Cerebellar nuclear complex (tissue), 1 donor: ENCODE measurements around the gene SETMAR.
"Not testable (repeated sequence)": the region's sequence is repeated elsewhere in the genome, so short reads cannot be mapped to it uniquely, and the experiment has no call there.

ENCODE experiments used
- DNase-seq, 2 experiments: peaks; one replicate each; lab custom pipeline; 2025; lab: John Stamatoyannopoulos, UW

Gene SETMAR

DNA sequence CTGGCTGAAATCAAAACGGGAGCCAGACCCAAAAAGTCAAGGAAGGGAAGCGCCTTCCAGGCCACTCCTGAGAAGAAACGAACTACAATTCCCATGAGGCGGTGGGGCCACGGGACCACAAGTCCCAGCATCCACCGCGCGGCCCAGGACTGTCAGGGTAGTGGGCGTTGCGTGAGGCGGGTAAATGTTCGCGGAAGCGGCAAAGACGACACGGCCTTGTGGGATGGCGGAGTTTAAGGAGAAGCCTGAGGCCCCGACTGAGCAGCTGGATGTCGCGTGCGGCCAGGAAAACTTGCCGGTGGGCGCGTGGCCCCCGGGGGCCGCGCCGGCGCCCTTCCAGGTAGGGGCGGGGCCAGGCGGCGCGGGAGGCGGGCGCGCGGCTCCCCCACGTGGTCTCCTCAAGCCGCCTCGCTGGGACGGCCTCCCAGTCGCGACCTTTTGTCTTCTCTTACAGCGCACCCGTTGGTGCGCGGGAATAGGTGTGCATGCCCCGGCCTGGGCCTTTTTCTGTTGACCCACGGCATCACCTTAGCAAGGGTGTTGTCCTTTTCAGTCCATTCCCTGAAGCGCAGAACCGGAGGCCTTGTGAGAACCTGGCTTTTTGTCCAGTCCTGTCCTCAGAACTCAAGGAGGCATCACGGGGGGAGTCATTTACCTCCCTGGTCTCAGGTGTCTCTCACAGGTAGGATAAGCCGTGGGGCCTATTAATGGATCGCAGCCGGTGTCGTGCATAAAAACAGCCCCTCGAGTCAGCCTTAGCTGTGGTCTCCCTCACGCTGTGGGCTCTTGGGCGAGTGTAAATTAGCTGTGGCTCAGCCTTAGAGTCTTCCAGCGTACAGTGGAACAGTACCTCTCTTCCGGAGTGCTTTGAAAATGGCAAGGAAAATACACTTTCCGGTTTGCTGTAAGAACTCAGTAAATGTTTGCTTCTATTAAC, at the start of gene SETMAR:
SETMAR (plus strand) TSS at position 183 of the 937 bp plus-strand sequence; CDS start at position 185, 2 bp downstream.
- DNase-seq = peak; percentile 46 to 75

DNA sequence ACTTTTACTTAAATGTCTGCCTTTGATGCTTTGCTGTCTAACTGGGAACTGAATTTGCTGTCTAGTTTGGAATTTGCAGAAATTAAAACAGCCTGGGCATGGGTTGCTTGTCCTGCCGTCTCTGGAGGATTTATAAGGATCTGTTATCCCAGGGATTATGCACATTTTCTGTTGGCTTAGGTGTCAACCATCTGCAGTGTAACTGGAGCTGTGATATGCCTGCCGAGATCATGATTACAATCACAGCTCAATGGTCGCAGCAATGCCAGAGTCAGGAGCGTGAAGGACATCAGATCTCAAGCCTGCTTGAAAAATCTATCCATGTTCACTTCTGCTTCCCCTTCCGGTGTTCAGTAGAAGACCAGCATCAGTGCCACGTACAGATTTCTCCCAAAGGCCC, 41.8 kb upstream of the SETMAR start:
- DNase-seq = no peak

DNA sequence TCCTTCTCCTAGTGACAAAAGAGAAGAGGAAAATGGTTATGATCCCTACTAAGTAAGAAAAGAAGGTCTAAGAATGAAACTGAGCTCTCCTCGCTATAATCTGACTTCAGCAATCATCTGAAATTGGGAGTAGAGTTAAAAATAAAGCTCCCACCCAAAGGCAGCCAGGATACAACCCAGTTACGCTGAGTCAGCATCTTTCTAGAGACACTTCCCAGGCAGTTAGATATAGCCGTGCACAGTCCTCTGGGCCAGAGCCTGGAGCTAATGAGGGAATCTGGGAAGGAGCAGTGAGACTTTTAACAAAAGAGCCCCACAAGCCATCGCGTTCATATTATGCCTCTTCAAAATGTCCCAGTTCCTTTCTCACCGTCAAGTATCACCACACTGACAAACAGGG, 39.1 kb upstream of the SETMAR start:
- DNase-seq = no peak

DNA sequence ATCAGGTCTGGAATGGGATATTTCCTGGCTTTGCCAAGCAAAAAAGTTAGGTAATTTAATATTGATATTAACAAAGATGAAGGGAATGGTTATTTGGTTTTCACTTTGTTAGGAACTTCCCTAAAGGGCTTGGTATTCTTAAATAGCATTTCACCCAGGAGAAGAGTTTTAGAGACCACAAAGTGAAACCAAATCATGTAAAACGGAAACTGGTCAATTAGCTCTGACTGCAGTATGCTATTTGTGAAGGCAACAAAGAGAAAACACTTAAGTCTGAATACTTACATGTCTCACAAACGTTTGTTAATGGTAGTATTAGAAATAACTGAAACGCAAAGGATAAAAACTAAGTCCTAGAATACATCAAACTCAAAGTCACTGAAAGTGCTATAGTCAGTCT, 32.4 kb upstream of the SETMAR start:
- no peak for DNase-seq

DNA sequence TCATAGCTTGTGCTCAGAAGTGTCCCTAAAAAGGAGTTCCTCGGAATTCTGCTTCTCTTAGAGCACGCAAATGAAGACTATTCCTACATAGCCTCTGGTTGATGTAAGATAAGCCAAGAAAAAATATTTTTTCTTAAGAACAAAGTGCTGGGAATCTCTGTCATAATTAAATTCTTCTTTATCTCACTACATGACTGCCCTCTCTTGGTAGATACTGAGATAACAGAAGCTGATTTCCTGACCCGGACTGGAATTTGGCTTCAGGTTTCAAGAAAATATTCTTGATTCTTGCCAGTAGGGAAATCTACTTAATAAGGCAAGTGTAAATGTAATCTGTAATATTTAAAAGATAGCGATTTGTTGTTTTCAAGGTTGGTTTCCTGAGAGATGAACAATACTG, 31.3 kb upstream of the SETMAR start:
- no peak for DNase-seq

DNA sequence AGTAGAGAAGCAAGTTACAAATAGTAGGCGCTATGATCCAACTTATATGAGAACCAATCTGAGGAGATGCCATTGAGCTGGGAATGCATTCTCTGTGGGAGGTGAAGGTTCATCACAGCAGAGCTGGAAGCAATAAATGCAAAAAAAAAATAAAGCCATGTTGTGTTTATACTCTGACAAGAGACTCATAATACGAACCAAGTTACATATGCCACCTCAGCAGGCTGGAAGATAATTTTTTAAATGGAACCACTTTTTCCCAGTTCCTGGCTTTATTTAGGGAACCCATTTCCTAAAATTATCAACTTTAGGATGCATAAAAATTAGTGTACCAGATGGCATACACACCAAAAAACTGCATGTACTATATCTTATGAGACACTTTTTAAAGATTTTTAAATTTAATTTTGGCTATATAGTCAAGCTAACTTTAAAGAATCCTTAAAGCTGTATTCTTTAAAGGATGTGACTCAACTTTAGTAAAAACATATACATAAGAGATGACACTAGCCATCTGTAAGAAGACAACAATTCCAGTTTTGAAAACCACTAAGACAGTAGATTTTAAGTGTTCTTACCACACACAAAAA, 23.6 kb upstream of the SETMAR start:
- DNase-seq = no peak

DNA sequence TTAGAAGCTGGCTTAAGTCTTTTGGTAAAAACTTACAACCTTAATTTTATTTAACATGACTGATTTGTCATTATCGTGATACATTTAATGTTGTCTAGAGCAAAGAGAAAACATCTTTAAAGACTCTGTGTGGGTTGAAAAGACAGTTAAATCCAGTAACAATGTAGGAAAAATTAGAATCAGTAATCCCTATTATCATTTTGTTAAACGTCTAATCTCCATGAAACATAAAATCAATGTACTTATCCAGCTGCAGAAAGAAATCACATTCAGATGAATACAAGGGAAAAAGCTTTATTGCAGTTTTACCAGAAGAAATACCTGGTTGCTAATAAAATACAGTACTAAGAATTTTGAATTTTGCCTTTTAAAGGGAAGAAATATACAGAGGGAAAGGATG, 21.2 kb upstream of the SETMAR start:
- no peak for DNase-seq

DNA sequence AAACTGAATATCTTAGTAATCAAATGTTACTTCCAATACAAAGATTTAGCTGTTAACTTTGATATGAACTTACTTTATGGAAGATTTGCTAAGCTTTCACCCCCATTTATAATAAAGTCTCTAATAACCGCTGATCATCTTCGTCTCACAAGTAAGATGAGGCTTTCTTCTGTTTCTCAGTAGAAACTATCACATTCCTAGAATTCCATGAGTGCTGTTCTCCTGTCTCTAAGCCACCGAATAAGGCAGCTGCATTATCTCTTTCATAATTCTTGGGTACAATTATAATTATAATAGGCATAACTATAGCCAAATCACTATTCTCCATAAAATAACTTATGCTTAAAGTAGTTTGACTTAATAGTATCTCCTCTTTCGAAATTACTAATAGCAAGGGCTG, 18.3 kb upstream of the SETMAR start:
- no peak for DNase-seq

DNA sequence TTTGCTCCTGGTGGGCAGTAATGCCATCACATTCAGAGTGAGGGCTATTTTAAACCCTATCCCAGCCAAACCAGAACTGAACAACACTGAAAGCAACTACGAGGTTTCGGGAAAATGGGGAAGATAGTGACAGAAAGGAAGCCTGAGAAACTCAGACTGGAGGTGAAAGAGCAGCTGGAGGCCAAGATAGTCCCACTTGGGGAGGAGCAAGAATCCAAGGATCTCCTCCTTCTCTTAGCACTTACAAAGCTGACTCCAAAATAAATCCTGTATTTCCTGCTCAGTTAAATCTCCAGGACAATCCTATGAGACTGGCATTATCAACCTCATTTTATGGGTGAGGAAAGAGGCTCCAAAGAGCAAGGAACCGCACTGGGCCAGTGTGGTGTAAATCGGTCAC, 14.1 kb upstream of the SETMAR start:
- no peak for DNase-seq

DNA sequence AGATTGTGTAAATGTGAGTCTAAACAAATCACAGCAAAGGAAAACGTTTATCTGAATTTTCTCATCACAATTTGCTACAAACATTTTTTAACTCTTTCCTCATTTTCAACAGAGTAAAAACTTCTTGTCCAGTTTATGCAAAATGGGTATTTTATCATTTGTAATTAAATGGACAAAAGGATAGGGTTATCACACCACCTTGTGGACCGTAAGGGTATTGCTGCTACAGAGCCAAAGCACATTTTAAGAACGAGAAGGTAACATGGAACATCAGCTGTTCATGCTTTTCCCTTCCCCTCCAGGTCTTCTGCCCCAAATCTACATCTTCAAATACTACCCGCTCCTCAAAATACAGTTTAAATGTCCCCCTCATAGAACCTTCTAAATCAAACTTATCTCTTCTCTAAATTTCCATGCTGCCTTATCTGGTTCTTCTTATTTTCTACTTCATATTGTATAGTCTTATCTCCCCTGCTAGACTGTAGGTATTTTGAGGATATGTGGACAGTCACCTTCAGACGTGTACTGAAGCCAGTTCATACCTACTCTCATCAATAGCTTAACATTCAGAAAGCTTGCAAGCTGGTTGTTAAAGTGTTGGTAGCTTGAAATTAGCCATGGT, 12.8 kb upstream of the SETMAR start:
- DNase-seq = peak in 1 of 2 experiments; percentile 8

DNA sequence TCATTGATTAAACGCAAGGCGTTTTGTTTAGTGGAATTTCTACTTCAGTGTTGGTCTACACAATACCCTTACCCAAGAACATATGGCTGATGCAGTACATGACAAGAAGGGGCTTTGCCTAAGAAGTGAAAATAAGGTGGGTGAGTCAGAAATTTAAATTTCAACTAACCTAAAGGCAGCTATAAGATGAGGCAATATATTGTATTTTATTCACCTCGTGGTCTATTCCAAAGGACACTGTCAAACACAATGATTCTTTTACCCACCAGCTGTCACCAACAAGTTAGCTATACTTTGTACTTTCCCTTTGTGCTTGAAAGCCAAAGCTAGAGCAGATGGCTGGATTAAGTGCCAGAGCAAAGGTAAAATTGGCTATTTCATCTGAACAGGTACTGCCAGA, 10.9 kb upstream of the SETMAR start:
- no peak for DNase-seq

DNA sequence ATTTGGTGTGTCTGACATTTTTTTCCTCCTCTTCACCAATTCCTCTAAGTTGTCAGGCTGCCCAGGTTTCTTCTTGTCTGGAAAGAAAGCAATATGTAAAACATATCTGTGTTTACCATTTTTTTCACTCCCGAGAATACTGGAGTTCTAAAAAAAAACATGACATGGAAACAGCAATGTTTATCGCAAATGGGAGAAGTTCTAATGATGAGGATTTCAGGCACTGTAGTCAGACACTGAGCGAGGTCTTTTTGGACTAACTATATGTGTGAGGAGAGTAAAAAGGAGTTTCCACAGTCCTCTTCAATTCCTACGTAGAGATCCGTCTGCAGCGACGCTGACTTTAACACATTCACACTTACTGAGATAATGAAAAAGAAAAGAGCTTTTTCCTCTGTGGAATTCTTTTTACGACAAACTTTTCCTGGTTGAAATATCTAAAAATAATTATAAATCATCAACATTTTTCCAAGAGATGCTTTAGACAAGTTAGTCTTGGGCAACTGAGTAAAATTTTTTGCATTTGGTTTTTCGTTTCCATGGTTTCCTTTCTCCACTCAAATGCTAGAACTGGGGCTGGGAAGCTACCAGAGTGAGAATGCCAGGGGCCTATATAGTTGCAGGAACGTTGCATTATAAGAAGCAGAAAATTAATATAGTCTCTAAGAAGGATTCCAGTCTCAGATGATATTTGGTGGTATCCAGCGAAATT, 8.4 kb upstream of the SETMAR start:
- no peak for DNase-seq

DNA sequence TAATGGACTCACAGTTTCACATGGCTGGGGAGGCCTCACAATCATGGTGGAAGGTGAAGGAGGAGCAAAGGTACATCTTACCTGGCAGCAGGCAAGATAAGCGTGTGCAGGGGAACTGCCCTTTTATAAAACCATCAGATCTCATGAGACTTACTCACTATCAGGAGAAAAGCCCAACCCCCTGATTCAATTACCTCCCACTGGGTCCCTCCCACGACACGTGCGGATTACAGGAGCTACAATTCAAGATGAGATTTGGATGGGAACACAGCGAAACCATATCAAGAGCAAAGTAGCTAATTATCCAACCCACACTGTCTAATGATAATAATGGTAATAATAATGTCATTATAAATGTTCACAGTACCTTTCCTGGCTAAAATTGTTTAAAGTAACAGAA, 6.7 kb upstream of the SETMAR start:
- DNase-seq = not testable (repeated sequence)

DNA sequence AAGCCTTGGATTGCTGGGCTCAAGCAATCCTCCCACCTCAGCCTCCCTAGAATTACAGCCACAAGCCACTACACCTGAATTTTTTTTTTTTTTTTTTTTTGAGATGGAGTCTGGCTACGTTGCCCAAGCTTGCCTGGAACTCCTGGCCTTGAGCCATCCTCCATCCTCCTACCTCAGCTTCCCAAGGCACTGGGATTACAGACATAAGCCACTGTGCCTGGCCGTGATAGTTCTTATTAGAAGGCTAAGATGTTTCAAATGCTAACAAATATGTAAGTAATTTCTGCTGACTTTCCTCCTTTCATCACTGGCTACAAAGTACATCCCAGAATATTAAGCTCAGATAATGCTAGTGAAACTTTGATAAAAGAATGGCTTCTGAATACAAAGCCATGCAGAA, 5.7 kb upstream of the SETMAR start:
- no peak for DNase-seq

DNA sequence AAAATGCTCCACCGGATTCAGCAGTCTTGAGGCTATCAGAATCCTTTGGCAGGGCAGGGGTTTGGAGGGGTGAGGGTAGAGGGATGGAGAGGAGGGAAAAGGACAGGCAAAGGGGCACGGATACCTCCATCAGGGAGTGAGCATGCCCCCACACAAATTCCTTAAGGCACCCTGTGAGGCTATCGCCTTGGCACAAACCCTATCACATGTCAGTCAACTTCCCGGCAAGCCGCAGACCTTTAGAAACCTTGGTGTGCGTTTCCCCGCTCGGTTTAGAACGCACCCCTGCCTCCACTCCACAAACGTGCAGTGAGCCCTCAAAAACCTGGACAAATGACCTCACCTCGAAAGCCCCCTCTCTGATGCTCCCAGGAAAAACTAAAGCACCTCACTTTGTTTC, 422 bp upstream of the SETMAR start:
- DNase-seq = no peak

DNA sequence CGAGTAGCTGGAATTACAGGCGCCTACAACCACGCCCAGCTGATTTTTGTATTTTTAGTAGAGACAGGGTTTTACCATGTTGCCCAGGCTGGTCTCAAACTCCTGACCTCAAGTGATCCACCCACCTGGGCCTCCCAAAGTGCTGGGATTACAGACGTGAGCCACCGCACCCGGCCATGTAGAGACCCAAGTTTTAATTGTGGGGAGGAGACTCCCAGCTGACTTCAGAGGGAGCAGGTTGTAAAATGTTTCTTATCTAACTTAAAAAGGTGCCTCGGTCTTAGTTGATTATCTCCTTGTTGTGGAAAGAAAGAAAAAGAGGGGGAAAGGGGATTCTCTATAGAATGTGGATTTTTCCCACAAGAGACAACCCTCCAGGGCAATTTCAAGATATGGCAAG, 2.0 kb downstream of the SETMAR start:
- not testable (repeated sequence) for DNase-seq

DNA sequence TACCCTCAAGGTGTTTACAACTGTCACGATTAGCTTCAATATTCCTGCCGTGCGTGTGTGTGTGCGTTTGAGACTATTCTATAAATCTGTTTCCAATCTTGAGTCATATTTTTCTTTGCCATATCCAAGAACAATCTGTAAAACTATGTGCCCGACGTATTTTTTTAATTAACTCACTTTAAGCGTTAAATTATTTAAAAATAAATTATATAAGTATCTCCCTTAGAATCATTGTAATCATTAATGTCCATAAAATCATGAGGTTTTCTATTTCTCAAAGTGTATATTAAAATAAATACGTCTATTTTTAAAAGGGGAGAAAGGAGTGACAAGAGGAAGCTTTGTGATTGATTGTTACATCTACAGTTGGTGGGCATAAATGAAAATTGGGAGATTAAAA, 2.9 kb downstream of the SETMAR start:
- no peak for DNase-seq

DNA sequence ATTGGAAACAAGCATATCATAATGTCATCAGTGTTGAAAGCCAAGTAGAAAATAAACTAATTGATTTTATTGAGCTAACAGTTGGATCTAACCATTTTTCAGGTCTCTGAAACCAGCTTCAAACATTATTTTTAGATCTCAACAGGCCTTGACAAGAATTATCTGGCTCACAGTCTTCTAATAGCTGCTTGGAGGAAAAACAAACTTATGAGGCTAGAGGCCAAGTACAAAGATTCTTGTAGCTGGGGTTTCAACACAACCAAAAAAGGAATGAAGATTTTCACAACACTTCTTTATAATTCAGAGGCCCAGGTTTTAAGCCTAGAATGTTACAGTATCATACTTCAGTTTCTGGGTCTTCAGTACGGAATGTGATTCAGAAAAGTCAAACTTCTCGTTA, 3.7 kb downstream of the SETMAR start:
- no peak for DNase-seq

DNA sequence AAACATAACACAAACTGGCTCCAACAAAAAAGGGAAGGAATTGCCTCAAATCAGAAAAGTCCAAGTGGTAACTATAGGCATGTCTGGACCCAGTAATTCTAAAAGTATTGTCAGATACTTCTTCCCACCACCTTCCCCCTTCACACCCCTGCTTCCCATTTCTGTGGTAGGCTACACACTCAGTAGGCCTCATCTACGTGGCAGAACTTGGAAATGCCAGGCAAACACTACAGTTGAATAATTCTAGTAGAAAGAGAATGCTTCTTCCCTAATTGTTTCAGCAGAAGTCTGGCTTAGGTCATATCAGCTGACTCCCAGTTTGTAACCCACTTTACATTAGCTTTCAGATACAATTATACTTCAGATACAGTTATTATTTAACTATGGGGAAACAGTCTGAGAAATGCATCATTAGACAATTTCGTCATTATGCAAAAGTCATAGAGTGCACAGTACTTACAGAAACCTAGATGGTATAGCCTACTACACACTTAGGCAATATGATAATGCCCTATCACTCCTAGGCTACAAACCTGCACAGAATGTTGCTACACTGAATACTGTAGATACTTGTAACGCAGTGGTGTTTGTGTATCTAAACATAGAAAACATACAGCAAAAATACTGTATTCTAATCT, 6.4 kb downstream of the SETMAR start:
- no peak for DNase-seq

DNA sequence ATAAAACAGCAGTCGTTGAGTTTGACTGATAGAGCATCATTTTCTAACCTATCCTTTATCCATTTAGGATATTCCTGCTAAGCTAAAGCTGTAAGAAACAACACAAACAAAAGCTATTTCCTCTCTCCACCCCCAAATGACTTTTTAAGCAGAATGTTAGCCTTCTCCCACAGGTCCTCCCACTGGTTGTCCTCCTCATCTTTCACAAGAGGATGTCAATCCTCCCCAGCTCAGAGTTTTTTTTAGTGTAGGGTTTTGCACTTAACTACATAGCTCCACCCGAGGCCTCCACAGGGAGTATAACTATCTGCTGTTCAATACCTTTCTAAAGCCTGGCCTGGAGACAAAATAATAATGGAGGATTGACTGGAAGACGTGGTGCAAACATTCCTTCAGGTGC, 7.8 kb downstream of the SETMAR start:
- no peak for DNase-seq

DNA sequence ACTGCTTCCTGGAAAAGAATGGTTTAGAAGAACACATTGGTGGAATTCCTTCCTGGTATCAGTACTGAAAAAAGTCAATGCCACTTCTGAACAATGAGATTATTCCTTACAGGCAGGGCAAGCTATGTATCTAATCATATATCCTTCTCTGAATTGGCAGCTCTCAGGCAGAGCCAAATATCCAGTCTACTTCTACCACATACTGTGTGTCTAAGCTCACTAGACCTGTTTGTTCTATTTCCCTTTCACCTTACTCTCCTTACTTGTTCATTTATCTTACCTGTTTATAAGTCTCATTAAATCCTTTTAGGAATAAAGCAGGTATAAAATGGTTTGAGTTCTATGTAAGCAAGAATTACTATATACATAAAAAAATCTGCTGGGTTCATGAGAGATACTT, 8.3 kb downstream of the SETMAR start:
- no peak for DNase-seq
